HFFc6 (cell line): ENCODE data around the gene HMGN4. TPM values are rescaled to one million over a fixed set of nuclear protein-coding genes. Genes with fewer than 3 reads are reported as not detected.
"Not testable (repeated sequence)": the region's sequence is repeated elsewhere in the genome, so short reads cannot be mapped to it uniquely, and the experiment has no call there.

Experiments used
- DNase-seq: peaks from one replicate; pipeline ENCODE4 v3.0.0-alpha.2; 2018
- H3K27ac Mint-ChIP-seq: 2 replicates; pipeline ENCODE4 v1.8.0; 2020; ENCODE audit warnings: mild to moderate bottlenecking, mixed read lengths
- H3K27me3 Mint-ChIP-seq: 2 replicates; pipeline ENCODE4 v1.8.0; 2021; ENCODE audit warnings: mild to moderate bottlenecking, moderate library complexity, mixed read lengths; ENCODE audit not compliant: insufficient read depth
- H3K36me3 Mint-ChIP-seq: 2 replicates; pipeline ENCODE4 v1.8.0; 2021; ENCODE audit warnings: low read depth, mixed read lengths
- H3K4me1 Mint-ChIP-seq: 2 replicates; pipeline ENCODE4 v1.8.0; 2020; ENCODE audit warnings: low read depth, mixed read lengths
- H3K4me3 Mint-ChIP-seq: 2 replicates; pipeline ENCODE4 v1.8.0; 2020; ENCODE audit warnings: mild to moderate bottlenecking, moderate library complexity, mixed read lengths
- H3K9me3 Mint-ChIP-seq: 2 replicates; pipeline ENCODE4 v1.8.0; 2020; ENCODE audit warnings: mild to moderate bottlenecking, mixed read lengths
- total RNA-seq, 6 experiments: library from RNA; stranded (reverse); fragmentation: NEBNext Ultra II Directional; extraction: Animal tissue kit (Norgen Biotek cat#: 25700); gene quantifications; 2 replicates in 1 of 6; 3 replicates in 5 of 6; pipeline ENCODE4 v1.2.3, GENCODE V29; 2021
- TF ChIP-seq, protein P1 (sequence below): fragments of 200-600 bp; sonication (generic); IDR thresholded peaks from 2 replicates; pipeline ENCODE4 v1.5.0; 2021; ENCODE audit warnings: antibody characterized with exemption, mild to moderate bottlenecking

HMGN4 gene
- total RNA-seq, 6 experiments from 2014 or later: 42.6 to 55.7 (median 51.8) TPM

DNA sequence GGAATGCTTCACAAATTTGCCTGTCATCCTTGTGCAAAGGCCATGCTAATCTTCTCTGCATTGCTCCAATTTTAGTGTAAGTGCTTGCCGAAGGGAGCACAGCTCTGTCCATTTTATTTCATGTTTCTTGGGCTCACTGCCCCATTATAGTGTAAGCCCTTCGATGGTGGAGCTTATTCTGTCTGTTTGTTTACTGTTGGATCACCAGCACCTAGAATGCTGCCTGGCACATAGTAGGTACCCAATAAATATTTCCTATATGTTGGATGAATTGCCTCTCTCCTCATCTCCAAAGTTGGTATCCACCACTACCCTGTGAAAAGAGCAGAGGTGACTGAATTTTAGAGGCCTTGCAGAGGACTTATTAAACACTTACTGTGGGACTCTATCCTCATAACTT lies 18.8 kb upstream of the HMGN4 start:
- TF ChIP-seq, protein P1, sequence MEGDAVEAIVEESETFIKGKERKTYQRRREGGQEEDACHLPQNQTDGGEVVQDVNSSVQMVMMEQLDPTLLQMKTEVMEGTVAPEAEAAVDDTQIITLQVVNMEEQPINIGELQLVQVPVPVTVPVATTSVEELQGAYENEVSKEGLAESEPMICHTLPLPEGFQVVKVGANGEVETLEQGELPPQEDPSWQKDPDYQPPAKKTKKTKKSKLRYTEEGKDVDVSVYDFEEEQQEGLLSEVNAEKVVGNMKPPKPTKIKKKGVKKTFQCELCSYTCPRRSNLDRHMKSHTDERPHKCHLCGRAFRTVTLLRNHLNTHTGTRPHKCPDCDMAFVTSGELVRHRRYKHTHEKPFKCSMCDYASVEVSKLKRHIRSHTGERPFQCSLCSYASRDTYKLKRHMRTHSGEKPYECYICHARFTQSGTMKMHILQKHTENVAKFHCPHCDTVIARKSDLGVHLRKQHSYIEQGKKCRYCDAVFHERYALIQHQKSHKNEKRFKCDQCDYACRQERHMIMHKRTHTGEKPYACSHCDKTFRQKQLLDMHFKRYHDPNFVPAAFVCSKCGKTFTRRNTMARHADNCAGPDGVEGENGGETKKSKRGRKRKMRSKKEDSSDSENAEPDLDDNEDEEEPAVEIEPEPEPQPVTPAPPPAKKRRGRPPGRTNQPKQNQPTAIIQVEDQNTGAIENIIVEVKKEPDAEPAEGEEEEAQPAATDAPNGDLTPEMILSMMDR: no peak
- no peaks in the 10 kb centered on the region; the same call in 1 of the 2 replicates for H3K9me3 Mint-ChIP-seq
- H3K27me3 Mint-ChIP-seq: peaks cover 7% of the 10 kb centered on the region
- no peak for DNase-seq
- no peak overlapping the region for H3K4me3 Mint-ChIP-seq
- H3K4me1 Mint-ChIP-seq: peaks cover 48% of the 10 kb centered on the region
- peaks cover 9% of the 10 kb centered on the region; the same call in 1 of the 2 replicates for H3K36me3 Mint-ChIP-seq
- H3K27ac Mint-ChIP-seq: no peak overlapping the region

DNA sequence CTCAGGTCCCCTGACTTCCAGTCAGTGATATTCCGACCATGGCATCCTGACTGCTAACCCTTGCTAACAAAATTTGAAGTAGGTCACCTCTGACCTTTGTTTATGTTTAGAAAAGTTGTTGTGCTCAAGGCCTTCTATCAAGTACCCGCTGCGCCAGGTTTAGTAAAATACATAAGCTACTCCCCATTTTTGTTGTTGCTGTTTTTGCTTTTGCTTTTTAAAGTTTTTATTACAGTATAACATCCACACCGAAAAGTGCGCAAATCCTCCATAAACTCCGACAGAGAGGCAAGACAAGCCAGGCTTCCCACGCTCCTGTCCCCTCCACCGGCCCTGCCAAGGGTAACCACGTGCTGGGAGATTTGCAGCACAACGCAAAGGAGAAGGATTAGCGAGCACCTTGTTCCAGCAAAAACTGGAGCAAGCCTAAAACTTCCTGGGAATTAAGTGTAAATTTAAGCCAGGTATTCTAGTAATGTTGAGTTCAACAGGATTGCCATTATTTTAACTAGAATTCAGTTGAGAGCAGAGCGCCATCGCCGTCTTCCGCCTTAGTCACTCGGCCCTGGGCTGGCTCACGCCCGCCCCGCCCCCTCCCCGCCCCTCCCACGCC lies 17.8 kb upstream of the HMGN4 start:
- Mint-ChIP-seq H3K27me3 (peaks cover 7% of the 10 kb centered on the region), H3K4me3 (peak overlapping the region; percentile 80), H3K9me3 (no peaks in the 10 kb centered on the region; the same call in 1 of the 2 replicates), H3K36me3 (peaks cover 9% of the 10 kb centered on the region; the same call in 1 of the 2 replicates), H3K27ac (peak overlapping the region; percentile 94), H3K4me1 (peaks cover 42% of the 10 kb centered on the region)
- TF ChIP-seq, protein P1: no peak
- no peak for DNase-seq

DNA sequence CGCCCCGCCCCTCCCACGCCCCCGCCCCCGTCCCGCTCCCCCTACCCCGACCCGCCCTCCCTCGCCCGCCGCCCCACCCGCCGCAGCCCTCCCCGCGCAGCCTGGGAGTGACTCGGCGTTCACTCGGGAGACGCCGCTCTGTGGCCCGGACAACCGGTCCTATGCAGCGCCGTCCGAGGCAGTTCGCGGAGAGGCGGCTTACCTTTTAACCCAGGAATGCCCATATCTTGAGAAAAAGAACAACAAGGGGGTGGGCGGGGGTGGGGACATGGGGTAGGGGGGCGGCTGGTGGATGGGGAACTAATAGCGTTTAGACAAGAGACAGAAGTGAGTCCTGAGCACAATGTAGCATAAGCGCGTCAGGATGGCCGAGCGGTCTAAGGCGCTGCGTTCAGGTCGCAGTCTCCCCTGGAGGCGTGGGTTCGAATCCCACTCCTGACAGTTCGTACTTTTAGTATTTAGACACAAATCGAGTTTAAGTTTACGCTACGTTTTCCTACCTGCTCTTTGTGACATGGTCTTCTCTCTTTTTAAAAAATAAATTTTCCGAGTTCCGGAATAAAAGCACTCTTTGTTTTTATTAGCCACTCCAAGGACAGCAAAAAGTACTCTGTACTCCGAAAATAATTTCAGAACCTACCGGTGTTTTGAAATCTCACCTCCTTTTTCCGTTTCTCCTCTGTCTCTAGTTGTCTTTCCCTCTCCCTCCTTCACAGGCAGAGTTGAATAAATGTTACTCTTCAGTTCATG lies 17.1 kb upstream of the HMGN4 start:
- Mint-ChIP-seq H3K4me1 (peaks cover 42% of the 10 kb centered on the region), H3K9me3 (no peaks in the 10 kb centered on the region; the same call in 1 of the 2 replicates), H3K4me3 (peak overlapping the region; percentile 88), H3K27me3 (peaks cover 7% of the 10 kb centered on the region), H3K36me3 (peaks cover 9% of the 10 kb centered on the region; the same call in 1 of the 2 replicates), H3K27ac (peak overlapping the region; percentile 90)
- peak; percentile 82 for DNase-seq
- TF ChIP-seq, protein P1: no peak

DNA sequence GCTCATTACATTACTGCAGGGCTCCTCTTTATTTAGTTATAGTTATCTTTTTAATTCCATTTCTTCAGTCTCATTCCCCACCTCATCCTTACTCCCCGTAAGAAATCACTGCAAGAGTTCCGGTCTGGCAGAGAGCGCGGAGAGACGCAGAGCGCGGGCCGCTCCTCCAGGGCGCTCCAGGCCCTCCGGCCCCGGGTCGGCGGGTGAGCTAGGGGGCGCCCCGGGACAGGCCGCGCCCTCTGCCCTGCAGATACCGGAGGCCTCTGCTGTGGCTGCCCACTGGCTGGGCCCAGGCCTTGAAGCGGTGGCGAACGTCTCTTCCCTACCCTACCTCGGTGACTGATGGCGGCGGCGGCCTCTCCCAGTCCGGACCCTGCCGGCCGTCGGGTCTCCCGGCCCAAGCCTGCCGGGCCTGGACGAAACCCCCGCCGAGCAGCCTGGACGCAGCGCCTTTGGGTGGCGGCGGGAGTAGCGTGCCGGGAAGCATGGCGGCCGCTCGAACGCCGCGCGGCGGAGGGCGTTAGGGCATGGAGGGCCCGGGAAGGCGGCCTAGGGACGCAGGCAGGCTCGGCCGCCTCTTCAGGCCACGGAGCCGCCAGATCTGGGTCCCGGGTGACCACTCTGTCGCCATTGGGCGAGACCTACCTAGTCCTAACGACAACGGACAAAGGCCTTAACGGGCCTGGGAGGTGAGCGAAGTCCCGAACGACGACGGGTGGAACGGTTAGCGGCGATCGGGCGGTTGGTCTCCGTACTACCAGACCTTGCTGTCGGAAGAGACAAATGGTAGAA lies 16.4 kb upstream of the HMGN4 start:
- peaks cover 7% of the 10 kb centered on the region for H3K27me3 Mint-ChIP-seq
- DNase-seq: peak; percentile 59
- peak overlapping the region; percentile 88 for H3K4me3 Mint-ChIP-seq
- peaks cover 38% of the 10 kb centered on the region for H3K4me1 Mint-ChIP-seq
- TF ChIP-seq, protein P1: peak; percentile 72
- peaks cover 9% of the 10 kb centered on the region; the same call in 1 of the 2 replicates for H3K36me3 Mint-ChIP-seq
- H3K27ac Mint-ChIP-seq: peak overlapping the region; percentile 90
- H3K9me3 Mint-ChIP-seq: no peaks in the 10 kb centered on the region; the same call in 1 of the 2 replicates

DNA sequence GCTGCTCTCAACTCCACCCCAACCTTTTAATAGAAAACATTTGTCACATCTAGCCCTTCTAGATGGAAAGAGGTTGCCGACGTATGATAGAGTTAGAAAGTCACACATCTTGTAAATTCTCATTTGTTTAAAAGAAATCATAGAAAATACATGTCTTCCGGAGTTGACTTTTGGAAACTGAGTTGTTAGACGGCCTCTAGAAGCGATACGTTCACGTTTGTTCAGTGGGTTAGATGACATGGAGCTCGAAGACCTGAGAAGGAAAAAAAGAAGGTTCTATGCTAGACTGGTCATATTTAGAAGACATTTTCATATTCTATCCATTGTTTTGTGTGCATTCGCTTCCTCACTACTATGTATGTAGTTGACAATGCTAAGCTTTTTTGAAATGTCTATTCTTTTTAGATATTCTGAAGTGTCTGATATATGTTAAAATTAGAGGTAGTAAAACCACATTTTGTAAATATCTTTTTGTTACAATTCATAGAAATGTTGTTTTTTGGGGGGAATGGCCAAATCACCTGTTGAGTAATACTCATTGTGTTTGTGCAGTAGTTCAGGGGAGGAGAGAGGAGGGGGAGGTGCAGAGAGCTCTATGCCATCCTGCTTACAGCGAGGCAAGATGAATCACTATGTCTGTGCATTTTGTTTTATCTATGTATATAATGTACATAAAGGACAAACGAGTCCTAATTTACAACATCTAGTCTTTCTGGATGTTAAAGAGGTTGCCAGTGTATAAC lies 15.5 kb upstream of the HMGN4 start:
- H3K27me3 Mint-ChIP-seq, H3K36me3 Mint-ChIP-seq, DNase-seq, H3K9me3 Mint-ChIP-seq: not testable (repeated sequence)
- H3K4me1 Mint-ChIP-seq: peaks cover 33% of the 10 kb centered on the region
- peak overlapping the region; percentile 88 for H3K4me3 Mint-ChIP-seq
- peak overlapping the region; percentile 90 for H3K27ac Mint-ChIP-seq

DNA sequence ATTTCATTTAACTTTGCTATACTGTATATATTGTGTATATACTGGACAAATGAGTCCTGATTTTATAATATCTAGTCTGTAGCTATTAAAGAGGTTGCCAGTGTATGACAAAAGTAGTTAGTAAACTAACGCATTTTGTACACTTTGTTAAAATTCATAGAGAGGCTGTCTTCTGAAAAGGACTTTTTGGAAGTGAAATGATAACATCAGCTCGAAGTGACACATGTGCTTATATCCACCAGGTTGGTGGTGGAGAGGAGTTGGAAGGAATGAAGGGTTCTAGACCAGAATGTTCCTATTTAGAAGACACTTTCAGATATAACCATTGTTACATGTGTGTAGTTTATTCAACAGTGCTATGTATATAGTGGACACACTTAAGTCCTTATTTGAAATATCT lies 13.9 kb upstream of the HMGN4 start:
- H3K36me3 Mint-ChIP-seq, H3K27ac Mint-ChIP-seq, H3K4me3 Mint-ChIP-seq: not testable (repeated sequence)

More for the DNA sequence above, 13.9 kb upstream of the HMGN4 start:
- not testable (repeated sequence) for DNase-seq, H3K27me3 Mint-ChIP-seq, H3K9me3 Mint-ChIP-seq
- H3K4me1 Mint-ChIP-seq: peaks cover 33% of the 10 kb centered on the region
